SK-N-SH treated with all-trans-retinoic acid at 6 μM for 48 hours (cell line): ENCODE results near the gene TTC3.

Source experiments
- ARNTL ChIP-seq: fragments of 450-650 bp; formaldehyde crosslinking; IDR thresholded peaks from 2 replicates; pipeline ENCODE4 v1.5.0; 2020; ENCODE audit warnings: low read depth, mild to moderate bottlenecking, moderate library complexity, borderline replicate concordance
- BACH2 ChIP-seq: fragments of 250-450 bp; sonication (Bioruptor Pico); IDR thresholded peaks from 2 replicates; pipeline ENCODE4 v1.9.0; 2021; ENCODE audit warnings: mild to moderate bottlenecking, borderline replicate concordance
- GLIS3 ChIP-seq: fragments of 250-450 bp; sonication (Bioruptor Pico); IDR thresholded peaks from 2 replicates; pipeline ENCODE4 v1.5.0; 2020; ENCODE audit warnings: mild to moderate bottlenecking, moderate library complexity
- PATZ1 ChIP-seq: fragments of 250-450 bp; sonication (Bioruptor Pico); IDR thresholded peaks from 2 replicates; pipeline ENCODE4 v1.8.0; 2020; ENCODE audit warnings: mild to moderate bottlenecking, moderate library complexity, borderline replicate concordance
- RARB ChIP-seq: fragments of 250-450 bp; sonication (Bioruptor Pico); IDR thresholded peaks from 2 replicates; pipeline ENCODE4 v1.8.0; 2021; ENCODE audit warnings: mild to moderate bottlenecking, moderate library complexity
- SNAI2 ChIP-seq: fragments of 250-450 bp; sonication (Bioruptor Pico); IDR thresholded peaks from 2 replicates; pipeline ENCODE4 v1.5.0; 2020; ENCODE audit warnings: mild to moderate bottlenecking, moderate library complexity
- TCF4 ChIP-seq: fragments of 250-450 bp; sonication (Bioruptor Pico); IDR thresholded peaks from 2 replicates; pipeline ENCODE4 v1.8.0; 2021; ENCODE audit warnings: mild to moderate bottlenecking, moderate library complexity, borderline replicate concordance
- ZFP3 ChIP-seq: fragments of 250-450 bp; sonication (Bioruptor Pico); IDR thresholded peaks from 2 replicates; pipeline ENCODE4 v1.5.0; 2020; ENCODE audit warnings: mild to moderate bottlenecking, moderate library complexity
- ZFP30 ChIP-seq: fragments of 450-650 bp; formaldehyde crosslinking; IDR thresholded peaks from 2 replicates; pipeline ENCODE4 v1.5.0; 2022; ENCODE audit warnings: mild to moderate bottlenecking, moderate library complexity
- ZNF565 ChIP-seq: fragments of 450-650 bp; formaldehyde crosslinking; conservative IDR thresholded peaks from 2 replicates; pipeline ENCODE4 v1.5.0; 2020; ENCODE audit warnings: low read depth, mild to moderate bottlenecking, moderate library complexity
- ZNF8 ChIP-seq: fragments of 450-650 bp; formaldehyde crosslinking; IDR thresholded peaks from 2 replicates; pipeline ENCODE4 v1.5.0; 2020; ENCODE audit warnings: mild to moderate bottlenecking, moderate library complexity
- TF ChIP-seq, protein P1 (sequence below): fragments of 250-450 bp; sonication (Bioruptor Pico); IDR thresholded peaks from 2 replicates; pipeline ENCODE4 v1.5.1; 2021; ENCODE audit warnings: mild to moderate bottlenecking, moderate library complexity

- TF ChIP-seq, protein P1, sequence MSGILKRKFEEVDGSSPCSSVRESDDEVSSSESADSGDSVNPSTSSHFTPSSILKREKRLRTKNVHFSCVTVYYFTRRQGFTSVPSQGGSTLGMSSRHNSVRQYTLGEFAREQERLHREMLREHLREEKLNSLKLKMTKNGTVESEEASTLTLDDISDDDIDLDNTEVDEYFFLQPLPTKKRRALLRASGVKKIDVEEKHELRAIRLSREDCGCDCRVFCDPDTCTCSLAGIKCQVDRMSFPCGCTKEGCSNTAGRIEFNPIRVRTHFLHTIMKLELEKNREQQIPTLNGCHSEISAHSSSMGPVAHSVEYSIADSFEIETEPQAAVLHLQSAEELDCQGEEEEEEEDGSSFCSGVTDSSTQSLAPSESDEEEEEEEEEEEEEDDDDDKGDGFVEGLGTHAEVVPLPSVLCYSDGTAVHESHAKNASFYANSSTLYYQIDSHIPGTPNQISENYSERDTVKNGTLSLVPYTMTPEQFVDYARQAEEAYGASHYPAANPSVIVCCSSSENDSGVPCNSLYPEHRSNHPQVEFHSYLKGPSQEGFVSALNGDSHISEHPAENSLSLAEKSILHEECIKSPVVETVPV (CRISPR knock-in tag), result no peak
- TF ChIP-seq TCF4 (no peak), ZFP3 (CRISPR knock-in tag) (no peak), ZFP30 (no peak), GLIS3 (CRISPR knock-in tag) (no peak), SNAI2 (CRISPR knock-in tag) (no peak), ARNTL (CRISPR knock-in tag) (no peak), RARB (CRISPR knock-in tag) (no peak), BACH2 (CRISPR knock-in tag) (no peak), PATZ1 (CRISPR knock-in tag) (no peak), ZNF8 (no peak), ZNF565 (CRISPR knock-in tag) (no peak)
Observed at GRCh38 chr21:37193006-37193405, 120.0 kb downstream of the TTC3 start.
